ENCODE data around the gene NPAS3. TPM values are rescaled to one million over a fixed set of nuclear protein-coding genes. Genes with fewer than 3 reads are reported as not detected.

NPAS3 gene
- total and polyA plus RNA-seq, 5 donors from 2014 or later = not detected

GRCh38 chr14:33413381-33413780, 474.7 kb downstream of the NPAS3 start:
- H3K36me3 ChIP-seq (ENCODE audit: control insufficient read depth, insufficient read depth, low read length) = no peaks in the 10 kb centered on the region
- Mint-ChIP-seq H3K9me3 (peaks cover 0 to 5% (median 0%) of the 10 kb centered on the region in 7 donors), H3K36me3 (no peaks in the 10 kb centered on the region), H3K4me3 (no peak overlapping the region), H3K27ac (no peak overlapping the region), H3K27me3 (no peaks in the 10 kb centered on the region), H3K4me1 (no peaks in the 10 kb centered on the region)
- no peak overlapping the region for H3K27ac ChIP-seq (ENCODE audit: insufficient read depth, low read length, poor library complexity, severe bottlenecking)
- ATAC-seq (ENCODE audit: low read depth in 2 of 2) = no peak
- DNase-seq = no peak
- peaks cover 5% of the 10 kb centered on the region for H3K27me3 ChIP-seq (ENCODE audit: control insufficient read depth, insufficient read depth, low read length)
- H3K4me3 ChIP-seq (ENCODE audit: low read depth, low read length) = no peak overlapping the region
- no peaks in the 10 kb centered on the region for H3K4me1 ChIP-seq (ENCODE audit: control insufficient read depth, insufficient read depth, low read length, poor library complexity, severe bottlenecking)
- no peaks in the 10 kb centered on the region for H3K9me3 ChIP-seq (ENCODE audit: control insufficient read depth in 2 of 2, low read length in 2 of 2)

GRCh38 chr14:33414041-33414440, 475.4 kb downstream of the NPAS3 start:
- Mint-ChIP-seq H3K9me3 (peaks cover 0 to 2% (median 0%) of the 10 kb centered on the region in 7 donors), H3K4me3 (no peak overlapping the region), H3K36me3 (no peaks in the 10 kb centered on the region), H3K27me3 (no peaks in the 10 kb centered on the region), H3K4me1 (no peaks in the 10 kb centered on the region), H3K27ac (no peak overlapping the region)
- no peaks in the 10 kb centered on the region for H3K9me3 ChIP-seq (ENCODE audit: control insufficient read depth in 2 of 2, low read length in 2 of 2)
- H3K4me3 ChIP-seq (ENCODE audit: low read depth, low read length) = no peak overlapping the region
- no peaks in the 10 kb centered on the region for H3K4me1 ChIP-seq (ENCODE audit: control insufficient read depth, insufficient read depth, low read length, poor library complexity, severe bottlenecking)
- DNase-seq = no peak
- H3K27me3 ChIP-seq (ENCODE audit: control insufficient read depth, insufficient read depth, low read length) = peaks cover 5% of the 10 kb centered on the region
- no peak for ATAC-seq (ENCODE audit: low read depth in 2 of 2)
- H3K27ac ChIP-seq (ENCODE audit: insufficient read depth, low read length, poor library complexity, severe bottlenecking) = no peak overlapping the region
- no peaks in the 10 kb centered on the region for H3K36me3 ChIP-seq (ENCODE audit: control insufficient read depth, insufficient read depth, low read length)

GRCh38 chr14:33420051-33420627, 481.5 kb downstream of the NPAS3 start:
- no peaks in the 10 kb centered on the region for H3K4me1 Mint-ChIP-seq
- no peak overlapping the region for H3K4me3 ChIP-seq (ENCODE audit: low read depth, low read length)
- ATAC-seq (ENCODE audit: low read depth in 2 of 2) = no peak
- peak overlapping the region in 1 of 3 donors; percentile 46 for H3K27ac Mint-ChIP-seq
- H3K36me3 ChIP-seq (ENCODE audit: control insufficient read depth, insufficient read depth, low read length) = no peaks in the 10 kb centered on the region
- no peaks in the 10 kb centered on the region for H3K4me1 ChIP-seq (ENCODE audit: control insufficient read depth, insufficient read depth, low read length, poor library complexity, severe bottlenecking)
- no peak overlapping the region for H3K4me3 Mint-ChIP-seq
- H3K27me3 ChIP-seq (ENCODE audit: control insufficient read depth, insufficient read depth, low read length) = peaks cover 2% of the 10 kb centered on the region
- no peak for DNase-seq
- H3K36me3 Mint-ChIP-seq = no peaks in the 10 kb centered on the region
- H3K27me3 Mint-ChIP-seq = no peaks in the 10 kb centered on the region
- peaks cover 0 to 2% (median 0%) of the 10 kb centered on the region in 7 donors for H3K9me3 Mint-ChIP-seq
- H3K27ac ChIP-seq (ENCODE audit: insufficient read depth, low read length, poor library complexity, severe bottlenecking) = no peak overlapping the region
- H3K9me3 ChIP-seq (ENCODE audit: control insufficient read depth in 2 of 2, low read length in 2 of 2) = no peaks in the 10 kb centered on the region

GRCh38 chr14:33430414-33431035, 491.8 kb downstream of the NPAS3 start:
- Histone ChIP-seq H3K36me3 (ENCODE audit: control insufficient read depth, insufficient read depth, low read length) (no peaks in the 10 kb centered on the region), H3K4me1 (ENCODE audit: control insufficient read depth, insufficient read depth, low read length, poor library complexity, severe bottlenecking) (no peaks in the 10 kb centered on the region), H3K27ac (ENCODE audit: insufficient read depth, low read length, poor library complexity, severe bottlenecking) (no peak overlapping the region), H3K4me3 (ENCODE audit: low read depth, low read length) (no peak overlapping the region), H3K27me3 (ENCODE audit: control insufficient read depth, insufficient read depth, low read length) (no peaks in the 10 kb centered on the region), H3K9me3 (ENCODE audit: control insufficient read depth in 2 of 2, low read length in 2 of 2) (no peaks in the 10 kb centered on the region)
- H3K27ac Mint-ChIP-seq = no peak overlapping the region
- no peak for ATAC-seq (ENCODE audit: low read depth in 2 of 2)
- DNase-seq = no peak
- H3K4me1 Mint-ChIP-seq = peaks cover 0 to 1% (median 0%) of the 10 kb centered on the region in 4 donors
- no peaks in the 10 kb centered on the region for H3K36me3 Mint-ChIP-seq
- no peak overlapping the region for H3K4me3 Mint-ChIP-seq
- H3K27me3 Mint-ChIP-seq = no peaks in the 10 kb centered on the region
- H3K9me3 Mint-ChIP-seq = peaks cover 0 to 4% (median 0%) of the 10 kb centered on the region in 7 donors

- Mint-ChIP-seq H3K4me1 (peaks cover 5 to 10% (median 6%) of the 10 kb centered on the region in 4 donors), H3K9me3 (peaks cover 0 to 6% (median 0%) of the 10 kb centered on the region in 7 donors), H3K4me3 (no peak overlapping the region), H3K27ac (no peak overlapping the region), H3K27me3 (no peaks in the 10 kb centered on the region), H3K36me3 (no peaks in the 10 kb centered on the region)
- Histone ChIP-seq H3K9me3 (ENCODE audit: control insufficient read depth in 2 of 2, low read length in 2 of 2) (no peaks in the 10 kb centered on the region), H3K4me3 (ENCODE audit: low read depth, low read length) (no peak overlapping the region), H3K27me3 (ENCODE audit: control insufficient read depth, insufficient read depth, low read length) (no peaks in the 10 kb centered on the region), H3K27ac (ENCODE audit: insufficient read depth, low read length, poor library complexity, severe bottlenecking) (no peak overlapping the region), H3K36me3 (ENCODE audit: control insufficient read depth, insufficient read depth, low read length) (no peaks in the 10 kb centered on the region), H3K4me1 (ENCODE audit: control insufficient read depth, insufficient read depth, low read length, poor library complexity, severe bottlenecking) (no peaks in the 10 kb centered on the region)
- ATAC-seq (ENCODE audit: low read depth in 2 of 2) (no peak), DNase-seq (peak in 1 of 3 donors; percentile 17)
Measured at GRCh38 chr14:33432407-33433023, 493.8 kb downstream of the NPAS3 start.

- H3K27ac ChIP-seq (ENCODE audit: insufficient read depth, low read length, poor library complexity, severe bottlenecking) = no peak overlapping the region
- ATAC-seq (ENCODE audit: low read depth in 2 of 2) (no peak), DNase-seq (no peak)
- Mint-ChIP-seq H3K36me3 (no peaks in the 10 kb centered on the region), H3K9me3 (peaks cover 0 to 6% (median 0%) of the 10 kb centered on the region in 7 donors), H3K4me3 (no peak overlapping the region), H3K27ac (no peak overlapping the region), H3K27me3 (no peaks in the 10 kb centered on the region), H3K4me1 (peaks cover 5 to 10% (median 6%) of the 10 kb centered on the region in 4 donors)
- no peaks in the 10 kb centered on the region for H3K4me1 ChIP-seq (ENCODE audit: control insufficient read depth, insufficient read depth, low read length, poor library complexity, severe bottlenecking)
- no peak overlapping the region for H3K4me3 ChIP-seq (ENCODE audit: low read depth, low read length)
- H3K27me3 ChIP-seq (ENCODE audit: control insufficient read depth, insufficient read depth, low read length) = no peaks in the 10 kb centered on the region
- H3K36me3 ChIP-seq (ENCODE audit: control insufficient read depth, insufficient read depth, low read length) = no peaks in the 10 kb centered on the region
- no peaks in the 10 kb centered on the region for H3K9me3 ChIP-seq (ENCODE audit: control insufficient read depth in 2 of 2, low read length in 2 of 2)
Measured at GRCh38 chr14:33433396-33433795, 494.7 kb downstream of the NPAS3 start.

- no peaks in the 10 kb centered on the region for H3K4me1 ChIP-seq (ENCODE audit: control insufficient read depth, insufficient read depth, low read length, poor library complexity, severe bottlenecking)
- no peaks in the 10 kb centered on the region for H3K36me3 Mint-ChIP-seq
- DNase-seq = peak in 1 of 3 donors; percentile 11
- H3K4me3 ChIP-seq (ENCODE audit: low read depth, low read length) = no peak overlapping the region
- H3K36me3 ChIP-seq (ENCODE audit: control insufficient read depth, insufficient read depth, low read length) = no peaks in the 10 kb centered on the region
- no peaks in the 10 kb centered on the region for H3K27me3 ChIP-seq (ENCODE audit: control insufficient read depth, insufficient read depth, low read length)
- peaks cover 0 to 4% (median 0%) of the 10 kb centered on the region in 7 donors for H3K9me3 Mint-ChIP-seq
- H3K9me3 ChIP-seq (ENCODE audit: control insufficient read depth in 2 of 2, low read length in 2 of 2) = no peaks in the 10 kb centered on the region
- no peak for ATAC-seq (ENCODE audit: low read depth in 2 of 2)
- H3K27me3 Mint-ChIP-seq = no peaks in the 10 kb centered on the region
- no peak overlapping the region for H3K27ac ChIP-seq (ENCODE audit: insufficient read depth, low read length, poor library complexity, severe bottlenecking)
- H3K4me1 Mint-ChIP-seq = peaks cover 5 to 10% (median 6%) of the 10 kb centered on the region in 4 donors
- H3K4me3 Mint-ChIP-seq = no peak overlapping the region
- H3K27ac Mint-ChIP-seq = no peak overlapping the region
Measured at GRCh38 chr14:33435911-33436689, 497.4 kb downstream of the NPAS3 start.

All from CD4-positive, CD25-positive, alpha-beta regulatory T cell (primary cell).